Middle frontal gyrus (tissue), 1 donor: ENCODE data around the gene RFXANK.
A peak's percentile ranks its signal among the peaks of the same experiment; 100 is the strongest.
"Not testable (repeated sequence)": the region's sequence is repeated elsewhere in the genome, so short reads cannot be mapped to it uniquely, and the experiment has no call there.

ENCODE experiments used
- DNase-seq: peaks from one replicate; pipeline ENCODE4 v3.0.0-alpha.2; 2015; ENCODE audit warnings: low spot score; ENCODE audit errors: extremely low spot score

The RFXANK gene

GRCh38 chr19:19169236-19170052 lies 22.6 kb upstream of the RFXANK start:
- DNase-seq, result no peak

DNA sequence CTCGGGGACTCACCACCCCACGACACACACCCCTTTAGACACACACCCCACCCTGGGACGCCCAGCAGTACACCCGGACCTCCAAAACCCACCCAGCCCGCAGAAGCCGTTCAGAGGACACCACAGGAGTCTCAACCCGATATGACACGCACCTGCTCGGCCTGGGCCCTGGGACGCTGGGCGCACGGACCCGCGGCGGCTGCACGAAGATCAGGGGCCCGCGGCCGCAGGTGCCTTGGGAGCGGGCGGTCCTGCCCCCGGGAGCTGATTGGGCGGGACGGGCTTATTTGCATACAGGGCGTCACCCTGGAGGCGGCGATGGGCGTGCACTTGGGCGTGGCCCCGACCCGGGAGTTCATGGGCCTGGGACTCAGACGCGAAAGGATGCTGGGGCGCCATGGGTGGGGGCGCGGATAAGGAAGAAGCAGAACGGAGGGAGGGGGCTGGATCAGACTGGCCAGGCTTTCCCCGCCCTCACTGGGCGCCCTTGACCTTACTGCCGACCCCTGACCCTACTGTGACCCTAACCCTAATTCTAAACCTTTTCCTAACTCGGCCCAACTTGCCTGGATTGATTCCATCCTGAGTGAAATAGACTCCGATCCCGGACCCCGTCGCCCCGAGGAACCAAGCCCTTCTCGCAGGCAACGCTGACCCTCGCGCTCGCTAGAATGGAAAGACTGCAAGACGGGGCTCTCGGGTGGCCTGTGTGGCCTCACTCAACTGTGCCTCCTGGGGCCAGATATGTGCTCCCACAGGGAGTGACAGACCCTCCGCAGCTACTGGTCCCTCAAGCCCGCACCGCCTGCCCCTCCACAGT lies 21.8 kb upstream of the RFXANK start, which contains the start of gene MEF2B:
MEF2B (minus strand) TSS at position 211 of the 820 bp plus-strand sequence. CDS start 19,528 bp downstream, outside the sequence.
- peak; percentile 21 for DNase-seq

DNA sequence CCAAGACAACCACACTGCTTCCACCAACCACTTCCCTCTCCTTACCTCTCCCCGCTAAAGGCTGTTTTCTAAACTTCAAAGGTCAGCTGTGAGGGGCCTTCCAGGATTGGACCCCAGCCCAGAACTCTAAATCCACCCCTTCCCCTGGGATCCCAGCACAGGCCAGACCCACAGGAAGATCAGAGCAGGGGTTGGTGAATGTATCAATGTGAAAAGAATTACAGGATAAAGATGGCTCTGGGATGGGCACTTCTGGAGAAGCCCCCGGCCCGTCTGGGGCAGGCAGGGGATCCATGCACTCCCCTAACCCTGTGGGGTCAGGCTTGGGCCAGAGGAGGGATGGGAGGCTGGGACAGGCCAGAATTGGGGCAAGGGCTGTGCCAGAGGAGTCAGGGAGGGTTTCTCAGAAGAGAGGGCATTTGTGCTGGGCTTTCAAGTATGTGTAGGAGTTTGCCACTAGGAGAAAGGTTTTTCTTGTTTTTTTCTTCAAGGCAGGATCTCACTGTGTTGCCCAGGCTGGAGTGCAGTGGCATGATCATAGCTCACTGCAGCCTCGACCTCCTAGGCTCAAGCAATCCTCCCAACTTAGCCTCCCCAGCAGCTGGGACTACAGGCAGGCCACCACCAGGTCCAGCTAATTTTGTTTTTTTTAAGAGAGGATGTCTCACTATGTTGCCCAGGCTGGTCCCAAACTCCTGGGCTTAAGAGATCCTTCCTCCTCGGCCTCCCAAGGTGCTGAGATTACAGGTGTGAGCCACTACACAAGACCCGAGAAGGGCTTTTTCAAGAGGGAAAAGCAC lies 21.0 kb upstream of the RFXANK start:
- DNase-seq, result no peak

DNA sequence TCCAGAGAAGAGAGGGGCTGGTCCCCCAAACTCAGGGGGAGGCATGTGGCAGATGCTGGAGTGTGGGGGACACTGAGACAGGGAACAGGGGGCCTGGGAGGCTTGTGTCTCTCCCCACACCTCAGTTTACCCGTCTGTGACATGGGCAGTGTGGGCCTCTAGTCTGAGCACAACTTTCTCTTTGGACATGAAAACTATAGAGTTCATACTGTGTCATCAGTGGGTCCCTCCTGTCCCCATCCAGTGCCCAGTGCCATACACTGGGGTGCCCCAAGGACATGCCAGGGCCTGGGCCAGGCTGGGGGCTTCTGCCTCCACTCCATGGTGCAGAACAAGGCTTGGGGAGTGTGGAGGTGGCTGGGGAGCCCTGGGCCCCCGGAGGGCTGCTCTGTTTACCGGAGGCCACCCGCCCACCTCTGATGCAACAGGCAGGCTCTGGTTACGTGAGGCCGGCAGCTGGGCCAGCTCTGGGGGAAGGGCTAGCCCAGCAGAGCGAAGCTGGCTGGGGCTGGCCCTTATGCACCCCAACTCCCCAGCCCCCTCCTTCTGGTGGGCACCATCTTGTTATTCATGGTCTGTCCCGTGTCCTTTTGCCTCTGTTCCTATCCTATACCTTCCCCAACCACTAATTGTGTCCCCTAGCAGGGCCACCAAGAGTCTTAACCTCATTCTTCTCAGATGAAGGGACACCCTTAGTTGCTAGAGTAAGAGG lies 20.1 kb upstream of the RFXANK start:
- DNase-seq, result no peak

DNA sequence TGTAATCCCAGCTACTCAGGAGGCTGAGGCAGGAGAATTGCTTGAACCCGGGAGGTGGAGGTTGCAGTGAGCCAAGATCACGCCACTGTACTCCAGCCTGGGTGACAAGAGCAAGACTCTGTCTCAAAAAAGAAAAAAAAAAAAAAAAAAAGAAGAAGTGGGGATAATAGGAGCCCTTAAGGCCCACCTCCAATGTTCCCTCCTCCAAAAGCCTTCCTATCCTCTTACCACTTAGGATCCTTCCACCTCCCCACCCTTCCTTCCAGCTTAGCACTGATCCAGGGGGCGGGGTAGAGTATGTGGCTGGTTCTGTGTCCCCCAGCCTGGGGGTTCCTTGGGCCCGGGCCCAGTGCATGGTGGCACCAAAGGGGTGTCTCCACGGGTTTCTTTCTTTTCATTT lies 18.8 kb upstream of the RFXANK start:
- not testable (repeated sequence) for DNase-seq

- DNase-seq, result no peak
Observed at GRCh38 chr19:19176950-19177349, 15.1 kb upstream of the RFXANK start.

- DNase-seq, result no peak
Observed at GRCh38 chr19:19179548-19180441, 12.3 kb upstream of the RFXANK start.

DNA sequence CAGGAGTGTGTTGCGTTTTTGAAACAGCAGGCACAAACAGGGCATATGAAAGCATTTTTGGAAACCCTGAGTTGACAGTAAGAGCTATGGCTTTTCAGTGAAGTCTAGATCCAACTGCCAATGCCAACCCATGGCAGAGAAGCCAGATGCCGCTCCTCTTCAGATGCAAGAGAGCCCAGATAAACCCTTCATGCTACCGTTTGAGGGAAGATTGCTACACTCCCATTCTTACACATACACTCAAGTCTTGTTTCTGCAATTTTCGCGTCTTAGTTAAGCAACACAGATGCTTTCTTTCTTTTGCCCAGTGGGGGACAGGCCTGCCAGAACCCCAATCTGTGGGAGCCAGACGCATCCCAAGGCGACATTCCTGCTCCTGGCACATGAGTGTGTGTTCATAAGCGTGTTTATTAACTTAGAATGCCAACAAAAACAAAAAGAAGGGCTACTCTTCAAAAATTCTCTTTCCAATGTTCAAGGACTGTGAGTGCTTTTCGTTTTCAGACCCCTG lies 10.5 kb upstream of the RFXANK start:
- DNase-seq, result no peak

DNA sequence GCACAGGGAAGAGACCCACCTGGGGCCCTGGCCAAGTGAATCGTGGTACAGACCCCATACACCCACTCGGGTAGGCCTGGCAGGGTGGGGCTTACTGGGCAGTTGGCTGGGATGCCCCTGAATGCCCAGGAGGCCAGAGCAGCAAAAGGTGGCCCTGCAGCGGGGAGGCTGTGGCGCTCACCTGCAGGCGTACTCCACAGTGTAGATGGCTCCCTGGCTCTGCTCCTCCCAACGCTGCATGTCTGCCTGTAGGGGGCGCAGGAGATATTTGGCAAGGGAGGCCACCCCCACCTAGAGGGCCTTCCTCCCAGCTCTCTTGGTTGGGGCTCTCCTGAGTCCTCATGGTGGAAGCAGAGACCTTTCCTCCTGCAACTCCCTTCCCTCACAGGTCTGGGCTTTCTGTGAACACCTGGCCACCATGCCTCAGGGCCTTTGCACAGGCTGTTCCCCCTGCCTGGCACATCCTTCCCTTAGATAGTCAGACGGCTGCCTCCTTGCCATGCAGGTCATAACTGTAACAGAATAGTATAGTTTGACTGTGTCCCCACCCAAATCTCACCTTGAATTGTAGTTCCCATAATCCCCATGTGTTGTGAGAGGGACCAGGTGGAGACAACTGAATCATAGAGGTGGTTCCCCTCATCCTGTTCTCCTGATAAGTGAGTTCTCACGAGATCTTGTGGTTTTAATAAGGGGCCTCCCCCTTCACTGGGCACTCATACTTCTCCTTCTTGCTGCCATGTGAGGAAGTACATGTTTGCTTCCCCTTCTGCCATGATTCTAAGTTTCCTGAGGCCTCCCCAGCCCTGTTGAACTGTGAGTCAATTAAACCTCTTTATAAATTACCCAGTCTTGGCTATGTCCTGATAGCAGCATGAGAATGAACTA lies 6.0 kb upstream of the RFXANK start:
- DNase-seq, result no peak

- no peak for DNase-seq
Observed at GRCh38 chr19:19186742-19187141, 5.3 kb upstream of the RFXANK start.

GRCh38 chr19:19191768-19192077 lies 335 bp upstream of the RFXANK start:
- no peak for DNase-seq

DNA sequence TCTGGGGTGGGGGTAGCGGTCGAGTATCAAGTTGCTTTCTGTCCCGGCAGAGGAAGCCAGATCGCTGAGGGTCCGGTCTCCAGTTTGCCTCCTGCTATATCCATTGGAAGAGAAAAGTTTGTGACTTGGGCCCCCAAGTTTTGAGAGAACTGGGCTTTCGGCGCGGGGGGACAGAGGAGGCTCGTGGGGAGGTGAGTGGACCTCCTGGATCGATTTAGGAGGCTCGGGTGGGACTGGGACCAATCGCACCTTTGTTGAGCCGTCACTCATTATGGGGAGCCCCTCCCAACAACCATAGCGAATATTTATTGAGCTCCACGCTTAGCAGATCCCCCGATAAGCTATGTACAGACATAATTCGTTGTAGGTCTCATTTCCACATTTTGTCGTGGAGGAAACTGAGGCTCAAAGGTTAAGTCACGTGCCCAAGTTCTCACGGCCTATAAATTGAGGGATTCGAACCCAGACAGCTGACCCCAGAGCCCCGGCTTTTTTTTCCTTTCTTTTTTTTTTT lies 909 bp downstream of the RFXANK start:
- DNase-seq, result no peak

DNA sequence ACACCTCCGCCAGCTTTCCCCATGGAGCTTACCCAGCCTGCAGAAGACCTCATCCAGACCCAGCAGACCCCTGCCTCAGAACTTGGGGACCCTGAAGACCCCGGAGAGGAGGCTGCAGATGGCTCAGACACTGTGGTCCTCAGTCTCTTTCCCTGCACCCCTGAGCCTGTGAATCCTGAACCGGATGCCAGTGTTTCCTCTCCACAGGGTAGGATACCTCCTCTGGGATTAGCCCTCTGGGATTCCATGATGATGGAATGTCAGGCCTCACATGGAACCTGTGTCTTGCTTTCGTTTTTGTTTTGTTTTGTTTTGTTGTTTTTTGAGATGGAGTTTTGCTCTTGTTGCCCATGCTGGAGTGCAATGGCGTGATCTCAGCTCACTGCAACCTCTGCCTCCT lies 1.9 kb downstream of the RFXANK start:
- no peak for DNase-seq

DNA sequence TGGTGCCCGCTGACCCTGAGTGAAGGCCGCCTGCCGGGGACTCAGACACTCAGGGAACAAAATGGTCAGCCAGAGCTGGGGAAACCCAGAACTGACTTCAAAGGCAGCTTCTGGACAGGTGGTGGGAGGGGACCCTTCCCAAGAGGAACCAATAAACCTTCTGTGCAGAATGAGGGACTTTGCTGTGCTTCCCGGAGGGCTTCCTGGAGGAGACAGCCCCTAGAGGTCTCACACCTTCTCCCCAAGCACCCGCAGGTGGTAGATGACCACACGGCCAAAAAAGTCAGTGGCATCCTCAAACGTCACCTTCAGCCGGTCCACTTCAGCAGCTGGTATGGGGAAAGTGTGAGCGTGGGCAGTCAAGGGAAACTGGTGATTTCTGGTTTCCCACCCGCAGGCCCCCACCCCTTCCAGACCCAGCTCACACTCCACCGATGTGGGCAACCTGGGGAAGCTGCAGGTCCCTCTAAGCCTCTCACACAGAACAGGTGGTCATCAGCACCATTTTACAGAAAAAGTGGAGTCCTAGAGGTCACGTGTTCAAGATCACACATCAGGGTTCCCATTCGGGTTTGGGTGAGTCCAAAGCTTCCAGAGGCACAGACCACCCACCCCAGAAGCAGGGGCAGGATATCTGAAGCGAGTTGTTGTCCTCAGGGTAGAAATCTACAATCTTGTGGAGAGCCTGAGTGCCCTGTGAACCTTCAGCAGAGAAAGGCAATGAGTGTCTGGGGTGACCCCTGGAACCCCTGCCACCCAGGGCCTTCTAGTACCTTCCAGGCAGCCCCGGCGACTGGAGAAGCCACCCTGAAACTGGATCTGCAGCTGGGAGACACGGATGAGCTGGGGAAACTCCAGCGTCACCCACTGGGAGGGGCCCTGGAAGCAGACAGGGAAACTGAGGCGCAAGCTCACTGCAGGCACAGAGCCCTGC lies 9.9 kb downstream of the RFXANK start:
- DNase-seq, result no peak

GRCh38 chr19:19202707-19203011 lies 10.6 kb downstream of the RFXANK start:
- no peak for DNase-seq

DNA sequence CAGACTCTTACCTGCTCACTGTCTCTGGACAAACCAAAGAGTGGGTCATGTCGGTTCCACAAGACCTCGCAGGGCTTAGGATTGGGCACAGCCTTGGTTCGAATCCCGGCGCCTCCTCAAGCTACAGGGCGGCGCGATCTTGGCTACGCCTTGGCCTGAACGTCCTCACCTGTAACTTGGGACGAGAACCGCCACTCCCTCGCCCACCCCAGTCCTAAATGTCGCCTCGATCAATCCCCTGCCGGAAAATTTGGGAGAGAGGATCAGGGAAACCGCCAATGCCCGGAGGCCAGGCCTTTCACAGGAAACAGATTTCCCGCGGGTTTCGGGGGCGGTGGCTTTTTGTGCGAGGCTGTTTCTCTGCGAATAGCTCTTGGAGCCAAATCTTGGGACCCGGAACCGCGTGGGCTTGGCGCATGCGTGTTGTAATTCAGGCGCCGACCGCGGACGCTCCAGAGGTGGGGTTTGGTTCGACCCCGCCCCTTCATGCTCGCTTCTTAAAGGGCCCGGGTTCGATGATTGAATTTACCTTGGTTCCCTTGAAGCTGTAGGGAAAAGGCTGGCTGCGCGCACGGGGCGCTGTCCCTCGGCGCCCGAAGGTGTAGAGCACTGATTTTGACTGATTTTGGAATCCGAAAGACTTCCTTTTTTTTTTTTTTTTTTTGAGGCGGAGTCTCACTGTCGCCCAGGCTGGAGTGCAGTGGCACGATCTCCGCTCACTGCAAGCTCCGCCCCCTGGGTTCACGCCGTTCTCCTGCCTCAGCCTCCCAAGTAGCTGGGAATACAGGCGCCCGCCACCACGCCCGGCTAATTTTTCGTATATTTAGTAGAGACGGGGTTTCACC lies 11.2 kb downstream of the RFXANK start, which contains the start of gene NR2C2AP:
NR2C2AP (minus strand) TSS at position 403 of the 845 bp plus-strand sequence; CDS start at position 49, 354 bp downstream.
- peak; percentile 83 for DNase-seq

DNA sequence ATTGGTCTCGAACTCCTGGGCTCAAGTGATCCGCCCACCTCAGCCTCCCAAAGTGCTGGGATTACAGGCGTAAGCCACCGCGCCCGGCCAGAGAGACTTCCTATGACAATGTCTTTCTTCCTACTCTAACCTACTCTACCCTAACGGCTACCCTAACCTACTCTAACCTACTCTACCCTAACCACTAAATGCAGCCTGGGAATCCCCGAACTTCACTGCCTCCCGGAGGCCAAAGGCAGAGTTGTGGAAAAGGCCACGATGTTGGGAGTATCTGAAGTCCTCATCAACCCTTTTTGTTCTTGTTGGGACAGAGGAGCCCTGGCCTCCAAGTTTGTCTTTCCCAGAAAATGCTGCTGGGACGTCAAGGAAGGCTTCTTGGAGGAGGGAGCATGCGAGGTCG lies 12.1 kb downstream of the RFXANK start:
- DNase-seq, result no peak
